ENCODE measurements around the gene SUPT7L.
A peak's percentile ranks its signal among the peaks of the same experiment; 100 is the strongest.

The SUPT7L gene, protein sequence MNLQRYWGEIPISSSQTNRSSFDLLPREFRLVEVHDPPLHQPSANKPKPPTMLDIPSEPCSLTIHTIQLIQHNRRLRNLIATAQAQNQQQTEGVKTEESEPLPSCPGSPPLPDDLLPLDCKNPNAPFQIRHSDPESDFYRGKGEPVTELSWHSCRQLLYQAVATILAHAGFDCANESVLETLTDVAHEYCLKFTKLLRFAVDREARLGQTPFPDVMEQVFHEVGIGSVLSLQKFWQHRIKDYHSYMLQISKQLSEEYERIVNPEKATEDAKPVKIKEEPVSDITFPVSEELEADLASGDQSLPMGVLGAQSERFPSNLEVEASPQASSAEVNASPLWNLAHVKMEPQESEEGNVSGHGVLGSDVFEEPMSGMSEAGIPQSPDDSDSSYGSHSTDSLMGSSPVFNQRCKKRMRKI

DNA sequence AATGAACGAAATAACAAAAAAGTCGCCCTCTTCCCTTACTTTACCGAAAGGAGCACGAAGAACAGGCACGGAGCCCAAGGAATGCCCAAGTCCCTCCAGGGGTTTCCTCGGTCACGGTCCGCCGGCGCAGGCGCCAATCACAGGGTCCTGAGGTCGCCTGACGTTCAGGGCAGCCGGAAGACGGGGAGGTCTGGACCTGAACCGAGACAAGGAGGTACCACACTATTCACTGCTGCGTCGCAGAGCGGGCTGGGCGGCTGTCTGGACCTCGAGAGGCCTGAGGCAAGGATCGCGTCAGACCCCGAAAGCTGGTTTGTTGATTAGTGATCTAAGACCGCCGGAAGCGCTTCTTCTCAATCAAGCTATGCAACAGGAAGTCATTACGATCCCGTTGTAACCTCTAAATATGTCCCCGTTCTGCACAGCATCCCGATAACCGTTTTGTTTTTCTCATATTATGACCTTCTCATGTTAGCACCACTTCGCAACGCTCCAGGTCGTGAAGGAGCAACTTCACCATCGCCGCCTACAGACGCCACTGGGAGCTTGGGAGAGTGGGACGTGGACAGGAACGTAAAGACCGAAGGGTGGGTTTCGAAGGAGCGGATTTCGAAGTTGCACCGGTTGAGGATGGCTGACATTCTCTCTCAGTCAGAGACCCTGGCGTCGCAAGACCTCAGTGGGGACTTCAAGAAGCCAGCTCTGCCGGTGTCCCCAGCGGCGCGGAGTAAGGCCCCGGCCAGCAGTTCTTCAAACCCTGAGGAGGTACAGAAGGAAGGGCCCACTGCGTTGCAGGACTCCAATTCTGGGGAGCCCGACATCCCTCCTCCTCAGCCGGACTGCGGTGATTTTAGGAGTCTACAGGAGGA is at the start of gene SUPT7L, which contains the start of gene SLC4A1AP:
TSS of gene SUPT7L (minus strand) at position 330 of the 869 bp plus-strand sequence. CDS start 1,422 bp downstream, outside the sequence.
TSS of gene SLC4A1AP (plus strand) at position 605 of the 869 bp plus-strand sequence. CDS start at position 631, 26 bp downstream.
- H3K4me1 Mint-ChIP-seq (ENCODE audit: low read depth), result peaks cover 54% of the 10 kb centered on the region
- no peaks in the 10 kb centered on the region for H3K9me3 Mint-ChIP-seq
- peaks cover 46% of the 10 kb centered on the region for H3K36me3 Mint-ChIP-seq (ENCODE audit: low read depth)
- peak within 1 kb of the TSS; percentile 99 for H3K27ac Mint-ChIP-seq
- no peaks in the 10 kb centered on the region for H3K27me3 Mint-ChIP-seq
- peak within 1 kb of the TSS; percentile 99 for H3K4me3 Mint-ChIP-seq

DNA sequence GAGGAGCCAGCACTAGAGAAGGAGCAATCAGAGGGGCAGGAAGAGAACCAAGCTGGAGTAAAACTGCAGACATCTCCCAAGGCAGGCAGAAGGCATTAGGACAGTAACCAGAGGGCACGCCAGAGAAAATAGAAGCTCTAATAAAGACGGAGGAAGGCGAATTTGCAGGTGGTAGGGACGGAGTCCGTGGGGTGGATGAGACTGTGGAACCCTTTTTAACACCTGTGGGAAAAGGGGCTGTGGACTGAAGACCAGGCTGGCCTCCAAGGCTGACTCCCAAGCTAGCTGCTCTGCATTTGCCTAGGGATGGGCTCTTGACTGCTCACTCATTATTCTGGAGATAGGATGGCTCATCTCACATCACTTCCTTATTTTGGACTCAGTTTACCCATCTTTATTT is 49.8 kb upstream of the SUPT7L start:
- Mint-ChIP-seq H3K4me3 (no peak overlapping the region), H3K36me3 (ENCODE audit: low read depth) (no peaks in the 10 kb centered on the region), H3K27me3 (peaks cover 25% of the 10 kb centered on the region), H3K27ac (no peak overlapping the region), H3K9me3 (no peaks in the 10 kb centered on the region), H3K4me1 (ENCODE audit: low read depth) (peaks cover 30% of the 10 kb centered on the region)

DNA sequence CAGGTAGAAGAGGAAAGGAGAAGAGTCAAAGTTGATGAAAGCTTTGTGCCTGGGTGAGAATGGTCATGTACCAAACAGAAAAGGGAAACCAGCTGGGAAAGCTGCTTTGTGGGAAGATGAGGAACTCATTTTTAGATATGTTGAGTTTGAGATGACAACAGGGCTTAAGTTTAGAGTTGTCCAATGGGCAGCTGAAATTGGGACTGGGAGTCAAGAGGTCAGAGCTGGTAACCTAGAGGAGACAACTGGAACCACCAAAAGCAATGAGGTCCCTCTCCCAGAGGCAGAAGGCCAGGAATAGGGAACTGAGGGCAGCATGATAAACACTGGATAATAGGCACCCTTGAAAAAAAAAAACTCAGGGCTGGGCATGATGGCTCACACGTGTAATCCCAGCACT is 49.1 kb upstream of the SUPT7L start:
- Mint-ChIP-seq H3K9me3 (no peaks in the 10 kb centered on the region), H3K4me3 (no peak overlapping the region), H3K27me3 (peaks cover 24% of the 10 kb centered on the region), H3K4me1 (ENCODE audit: low read depth) (peaks cover 30% of the 10 kb centered on the region), H3K27ac (no peak overlapping the region), H3K36me3 (ENCODE audit: low read depth) (no peaks in the 10 kb centered on the region)

DNA sequence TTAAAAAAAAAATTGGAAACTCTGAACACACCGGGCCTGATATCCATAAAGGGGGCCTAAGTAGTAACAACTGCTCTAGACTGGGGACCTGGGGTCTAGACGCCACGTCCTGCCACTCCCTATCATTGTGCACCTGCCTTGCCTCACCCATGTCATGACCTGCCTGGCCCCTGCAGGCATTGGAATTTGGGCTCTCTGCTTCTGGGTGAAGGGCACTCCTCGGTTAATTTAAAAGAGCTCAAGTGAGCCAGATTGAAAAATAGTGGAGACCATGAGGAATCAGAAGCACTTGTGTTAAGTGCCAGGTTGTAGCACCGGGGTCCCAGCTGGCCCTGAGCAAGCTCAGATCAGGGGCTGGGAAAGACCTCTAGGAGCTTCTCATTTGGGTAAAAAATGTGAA is 48.4 kb upstream of the SUPT7L start:
- H3K9me3 Mint-ChIP-seq, result no peaks in the 10 kb centered on the region
- peaks cover 26% of the 10 kb centered on the region for H3K4me1 Mint-ChIP-seq (ENCODE audit: low read depth)
- peaks cover 20% of the 10 kb centered on the region for H3K27me3 Mint-ChIP-seq
- no peak overlapping the region for H3K4me3 Mint-ChIP-seq
- no peaks in the 10 kb centered on the region for H3K36me3 Mint-ChIP-seq (ENCODE audit: low read depth)
- no peak overlapping the region for H3K27ac Mint-ChIP-seq

DNA sequence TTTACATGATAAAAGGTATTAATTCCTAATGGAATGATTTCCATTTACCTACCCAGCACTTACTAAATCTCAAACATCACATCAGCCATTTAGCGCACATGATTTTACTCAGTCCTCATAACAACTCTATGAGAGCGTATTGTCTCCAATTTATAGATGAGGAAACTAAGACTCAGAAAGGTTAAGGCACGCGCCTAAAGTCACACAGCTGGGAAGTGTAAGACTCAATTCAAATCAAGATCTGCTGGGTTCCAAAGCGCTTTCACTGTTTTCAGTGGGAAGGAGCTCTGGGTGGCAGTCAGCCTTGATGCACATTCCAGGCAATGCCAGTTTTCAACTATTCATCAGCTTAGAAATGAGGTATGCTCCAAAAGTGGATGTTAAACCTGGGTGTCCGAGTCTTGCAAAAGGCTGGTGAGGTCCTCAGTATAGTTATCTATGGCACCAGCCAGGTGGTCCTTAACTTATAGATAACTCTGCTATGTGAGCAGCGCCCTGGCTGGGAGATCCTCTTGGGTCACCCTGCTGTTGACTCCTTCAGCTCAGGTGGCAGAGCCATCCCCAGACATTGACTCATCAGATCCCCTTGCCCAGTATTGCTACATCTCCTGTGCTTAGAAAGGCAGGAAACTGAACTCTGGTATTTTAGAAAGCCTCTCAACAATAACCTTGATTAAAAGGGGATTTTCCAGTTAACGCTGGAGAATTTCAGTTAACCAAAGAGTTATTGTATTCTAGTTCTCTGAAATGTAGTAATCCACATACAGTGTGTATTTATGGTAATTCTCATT is 47.4 kb upstream of the SUPT7L start:
- Mint-ChIP-seq H3K9me3 (no peaks in the 10 kb centered on the region), H3K4me3 (no peak overlapping the region), H3K27ac (no peak overlapping the region), H3K4me1 (ENCODE audit: low read depth) (peaks cover 26% of the 10 kb centered on the region), H3K27me3 (peaks cover 15% of the 10 kb centered on the region), H3K36me3 (ENCODE audit: low read depth) (no peaks in the 10 kb centered on the region)

DNA sequence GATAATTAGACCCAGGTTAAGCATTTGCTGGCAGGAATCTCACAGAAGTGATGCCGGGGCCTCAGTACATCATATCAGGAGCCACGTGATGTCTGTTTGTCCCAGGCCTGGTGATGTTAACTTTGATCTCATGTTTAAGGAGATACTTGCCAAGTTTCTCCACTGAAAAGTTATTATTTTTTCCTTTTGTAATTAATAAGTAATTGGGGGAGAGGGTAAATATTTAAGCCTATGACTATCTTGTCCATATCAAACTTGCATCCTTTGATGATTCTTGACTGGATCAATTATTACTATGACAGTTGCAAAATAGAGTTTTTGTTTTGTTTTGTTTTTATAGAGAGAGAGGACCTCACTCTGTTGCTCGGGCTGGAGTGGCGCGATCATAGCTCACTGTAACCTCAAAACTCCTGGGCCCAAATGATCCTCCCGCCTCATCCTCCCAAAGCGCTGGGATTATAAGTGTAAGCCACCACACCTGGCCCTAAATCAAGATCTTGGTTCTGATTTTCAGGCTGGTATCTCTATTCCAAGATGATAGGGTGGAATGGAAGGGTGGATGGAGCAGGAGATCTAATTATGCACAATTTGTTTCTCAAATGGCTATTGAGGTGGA is 46.7 kb upstream of the SUPT7L start:
- H3K27ac Mint-ChIP-seq, result no peak overlapping the region
- H3K4me3 Mint-ChIP-seq, result no peak overlapping the region
- H3K4me1 Mint-ChIP-seq (ENCODE audit: low read depth), result peaks cover 33% of the 10 kb centered on the region
- no peaks in the 10 kb centered on the region for H3K9me3 Mint-ChIP-seq
- H3K27me3 Mint-ChIP-seq, result peaks cover 15% of the 10 kb centered on the region
- H3K36me3 Mint-ChIP-seq (ENCODE audit: low read depth), result no peaks in the 10 kb centered on the region

DNA sequence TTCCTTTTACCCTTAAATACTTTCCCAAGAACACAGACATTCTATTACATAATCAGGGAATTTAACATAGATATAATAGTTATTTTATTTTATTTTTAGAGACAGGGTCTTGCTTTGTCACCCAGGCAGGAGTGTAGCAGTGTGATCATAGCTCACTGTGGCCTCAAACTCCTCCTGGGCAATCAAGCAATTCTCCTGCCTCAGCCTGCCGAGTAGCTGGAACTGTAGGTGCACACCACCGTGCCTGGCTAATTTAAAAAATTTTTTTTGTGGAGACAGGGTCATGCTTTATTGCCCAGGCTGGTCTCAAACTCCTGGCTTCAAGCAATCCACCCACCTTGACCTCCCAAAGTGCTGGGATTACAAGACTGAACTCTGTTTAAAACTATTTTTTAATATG is 45.9 kb upstream of the SUPT7L start:
- H3K4me3 Mint-ChIP-seq, result no peak overlapping the region
- H3K9me3 Mint-ChIP-seq, result no peaks in the 10 kb centered on the region
- H3K27me3 Mint-ChIP-seq, result peaks cover 11% of the 10 kb centered on the region
- peaks cover 29% of the 10 kb centered on the region for H3K4me1 Mint-ChIP-seq (ENCODE audit: low read depth)
- H3K36me3 Mint-ChIP-seq (ENCODE audit: low read depth), result no peaks in the 10 kb centered on the region
- H3K27ac Mint-ChIP-seq, result no peak overlapping the region

DNA sequence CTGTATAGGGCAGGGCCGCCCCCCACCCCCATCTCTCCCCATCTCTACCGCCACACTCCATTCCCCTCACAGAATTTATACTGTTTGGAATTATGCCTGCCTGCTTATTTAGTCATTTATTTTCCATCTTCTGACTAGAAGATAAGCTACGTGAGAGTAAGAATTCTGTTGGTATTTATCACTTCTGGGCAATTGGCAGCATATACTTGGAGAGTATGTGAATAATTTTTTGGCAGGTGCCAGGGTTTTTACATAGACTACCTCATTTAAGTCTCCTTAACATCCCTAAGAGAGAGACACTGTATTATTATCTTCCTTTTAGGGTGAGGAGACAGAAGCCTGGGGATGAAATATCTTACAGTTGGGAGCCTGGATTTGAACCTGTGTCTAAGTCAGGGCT is 45.3 kb upstream of the SUPT7L start:
- no peaks in the 10 kb centered on the region for H3K9me3 Mint-ChIP-seq
- H3K4me3 Mint-ChIP-seq, result no peak overlapping the region
- peaks cover 11% of the 10 kb centered on the region for H3K27me3 Mint-ChIP-seq

DNA sequence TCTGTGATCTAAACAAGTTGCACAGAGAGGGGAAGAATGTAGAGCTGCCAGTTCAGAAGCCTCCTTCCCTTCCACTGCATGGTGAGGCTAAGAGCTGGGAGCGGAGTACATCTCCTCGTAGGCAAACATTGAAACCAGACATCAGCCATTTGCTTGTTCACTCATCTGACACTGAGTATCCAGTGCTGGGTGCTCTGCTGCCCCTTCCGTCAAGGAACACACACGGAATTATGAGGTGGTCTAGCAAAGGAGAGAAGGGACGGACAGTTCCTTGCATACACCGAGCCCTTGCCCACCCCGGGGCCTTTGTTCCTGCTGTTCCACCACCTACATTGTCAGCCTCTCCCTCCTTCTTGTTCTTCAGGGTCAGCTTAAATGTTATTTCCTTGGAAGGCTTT is 44.8 kb upstream of the SUPT7L start:
- no peaks in the 10 kb centered on the region for H3K36me3 Mint-ChIP-seq (ENCODE audit: low read depth)
- no peak overlapping the region for H3K4me3 Mint-ChIP-seq
- H3K27ac Mint-ChIP-seq, result no peak overlapping the region
- H3K27me3 Mint-ChIP-seq, result peaks cover 11% of the 10 kb centered on the region
- H3K4me1 Mint-ChIP-seq (ENCODE audit: low read depth), result peaks cover 34% of the 10 kb centered on the region
- H3K9me3 Mint-ChIP-seq, result no peaks in the 10 kb centered on the region

More for the DNA sequence above, 45.3 kb upstream of the SUPT7L start:
- H3K4me1 Mint-ChIP-seq (ENCODE audit: low read depth), result peaks cover 30% of the 10 kb centered on the region
- no peak overlapping the region for H3K27ac Mint-ChIP-seq
- H3K36me3 Mint-ChIP-seq (ENCODE audit: low read depth), result no peaks in the 10 kb centered on the region

DNA sequence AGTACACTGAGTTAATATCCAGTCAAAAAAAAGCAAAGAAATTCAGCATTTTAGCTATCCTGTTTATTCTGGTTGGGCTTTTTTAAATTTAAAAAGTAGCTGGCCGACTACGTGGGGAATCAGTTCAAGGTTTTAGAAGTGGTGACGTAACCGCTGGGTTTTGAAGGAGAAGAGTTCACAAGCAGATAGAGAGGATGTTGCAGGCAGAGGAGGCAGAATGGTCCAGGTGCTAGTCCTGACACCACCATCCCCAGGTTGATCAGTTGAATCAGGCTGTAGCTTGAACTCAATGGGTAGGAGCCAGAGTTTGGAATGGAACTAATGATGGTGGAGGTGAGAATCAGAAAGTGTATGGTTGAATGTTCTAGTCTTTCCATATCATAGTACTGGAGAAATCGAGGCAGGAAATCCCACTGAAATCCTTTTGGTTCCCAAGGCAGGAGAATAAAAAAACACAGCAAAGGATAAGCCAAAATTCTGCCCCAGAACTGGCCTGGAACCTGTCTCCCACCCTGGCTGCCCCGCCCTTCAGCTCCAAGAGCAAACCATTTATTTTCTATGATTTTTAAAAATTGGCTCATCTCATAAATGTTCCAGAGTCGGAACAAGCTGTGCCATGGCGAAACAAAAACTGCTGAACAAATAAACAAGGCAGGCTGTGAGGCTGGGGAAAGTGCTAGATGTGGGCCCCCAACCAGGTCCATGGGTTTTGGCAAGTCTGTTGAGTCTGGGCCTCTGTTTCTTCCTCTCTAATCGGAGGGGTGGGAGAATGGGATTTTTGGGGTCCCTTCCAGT is 44.2 kb upstream of the SUPT7L start:
- no peaks in the 10 kb centered on the region for H3K9me3 Mint-ChIP-seq
- H3K36me3 Mint-ChIP-seq (ENCODE audit: low read depth), result no peaks in the 10 kb centered on the region
- H3K27ac Mint-ChIP-seq, result no peak overlapping the region
- peaks cover 36% of the 10 kb centered on the region for H3K4me1 Mint-ChIP-seq (ENCODE audit: low read depth)
- peaks cover 7% of the 10 kb centered on the region for H3K27me3 Mint-ChIP-seq
- H3K4me3 Mint-ChIP-seq, result no peak overlapping the region

DNA sequence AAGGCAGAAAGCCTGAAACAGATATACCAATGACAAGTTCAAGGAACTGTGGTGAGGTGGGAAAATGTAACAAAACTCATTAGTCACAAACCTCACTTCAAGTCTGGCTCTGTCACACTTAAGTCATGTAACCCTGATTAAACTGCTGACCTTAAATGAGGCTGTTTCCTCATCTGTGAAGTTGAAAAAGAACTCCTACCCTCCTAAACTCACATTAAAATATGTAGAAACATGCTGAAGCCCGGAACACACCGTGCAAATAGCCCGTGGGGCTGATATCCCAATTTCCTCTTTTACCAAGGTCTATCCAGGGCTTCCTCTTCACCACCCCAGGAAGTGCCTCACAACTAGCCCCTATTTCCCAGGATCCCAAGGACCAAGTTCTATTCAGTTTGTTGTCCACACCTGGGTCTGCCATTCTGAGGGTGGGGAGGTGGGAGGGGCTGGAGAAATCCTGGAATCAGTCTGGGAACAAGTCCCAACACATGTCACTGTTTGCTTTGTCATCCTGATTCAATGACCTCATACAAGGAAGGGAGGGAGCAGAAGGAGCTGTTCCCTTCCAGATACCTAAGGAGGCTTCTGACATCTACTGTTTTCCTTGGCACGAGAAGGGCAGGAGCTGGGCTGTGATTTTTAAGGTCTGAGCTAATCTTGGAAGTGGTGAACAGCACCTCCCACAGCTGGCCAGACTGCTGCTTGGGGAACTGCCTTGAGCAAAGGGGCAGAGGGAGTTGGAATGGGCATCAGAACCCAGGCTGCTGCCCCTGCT is 42.6 kb upstream of the SUPT7L start:
- H3K36me3 Mint-ChIP-seq (ENCODE audit: low read depth), result no peaks in the 10 kb centered on the region
- H3K27me3 Mint-ChIP-seq, result no peaks in the 10 kb centered on the region
- peak overlapping the region; percentile 21 for H3K27ac Mint-ChIP-seq
- no peak overlapping the region for H3K4me3 Mint-ChIP-seq
- peaks cover 29% of the 10 kb centered on the region for H3K4me1 Mint-ChIP-seq (ENCODE audit: low read depth)
- H3K9me3 Mint-ChIP-seq, result no peaks in the 10 kb centered on the region

DNA sequence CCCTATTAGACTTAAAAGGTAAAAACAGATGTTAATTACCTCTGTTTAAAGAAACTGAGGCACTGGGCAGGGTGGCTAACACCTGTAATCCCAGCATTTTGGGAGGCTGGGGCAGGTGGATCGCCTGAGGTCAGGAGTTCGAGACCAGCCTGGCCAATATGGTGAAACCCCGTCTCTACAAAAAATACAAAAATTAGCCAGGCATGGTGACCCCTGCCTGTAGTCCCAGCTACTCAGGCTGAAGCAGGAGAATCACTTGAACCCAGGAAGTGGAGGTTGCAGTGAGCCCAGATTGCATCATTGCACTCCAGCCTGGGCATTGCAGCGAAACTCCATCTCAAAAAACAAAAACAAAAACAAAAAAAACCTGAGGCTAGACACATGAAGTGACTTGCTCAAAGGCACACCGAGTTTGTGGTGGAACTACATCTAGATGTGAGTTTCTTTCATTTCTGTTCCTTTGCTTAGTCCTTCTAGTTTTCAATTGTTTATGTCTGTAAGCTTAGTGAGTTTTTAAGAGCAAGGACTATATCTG is 41.0 kb upstream of the SUPT7L start:
- peaks cover 26% of the 10 kb centered on the region for H3K4me1 Mint-ChIP-seq (ENCODE audit: low read depth)
- no peak overlapping the region for H3K27ac Mint-ChIP-seq
- no peaks in the 10 kb centered on the region for H3K27me3 Mint-ChIP-seq
- H3K36me3 Mint-ChIP-seq (ENCODE audit: low read depth), result no peaks in the 10 kb centered on the region
- H3K4me3 Mint-ChIP-seq, result no peak overlapping the region
- no peaks in the 10 kb centered on the region for H3K9me3 Mint-ChIP-seq

Data from stimulated activated naive CD8-positive, alpha-beta T cell treated with anti-CD3 and anti-CD28 coated beads, Interleukin-15, Interleukin-2, amounts not matched to agents 100 ng/mL and 50 ng/mL, for 24 hours (primary cell).